Measurements from ENCODE around the gene KCNN1. TPM values are rescaled to one million over a fixed set of nuclear protein-coding genes. Genes with fewer than 3 reads are reported as not detected.

KCNN1 gene
- total and polyA plus RNA-seq, 2 of the 13 experiments (the other 11 are each of a cell fraction or from before 2014, with no cell fraction given) = 0.04 TPM; not detected in 1

- Histone ChIP-seq H3K4me3 (replicated peaks in 1 of 3; ENCODE audit: insufficient read depth in 1 of 3, low read depth in 2 of 3, low read length in 3 of 3) (no peak overlapping the region), H4K20me1 (ENCODE audit: insufficient read depth, low read length) (no peaks in the 10 kb centered on the region), H3K27me3 (ENCODE audit: control insufficient read depth in 1 of 2, insufficient read depth in 2 of 2, low read length in 2 of 2) (peaks cover 4 to 61% of the 10 kb centered on the region in 2 experiments; a peak in 4 of 5 replicates), H3K27ac (ENCODE audit: extremely low read length, insufficient read depth, low read length) (no peak overlapping the region), H3K79me2 (ENCODE audit: insufficient read depth, low read length) (no peaks in the 10 kb centered on the region), H3K4me2 (ENCODE audit: low read depth, low read length) (no peak overlapping the region), H3K9me3 (ENCODE audit: low read length) (no peaks in the 10 kb centered on the region), H3K9ac (ENCODE audit: insufficient read depth, low read depth, low read length) (no peak overlapping the region), H3K4me1 (ENCODE audit: insufficient read depth, low read length) (peaks cover 10% of the 10 kb centered on the region; the same call in 1 of the 2 replicates), H2AFZ (ENCODE audit: low read length) (no peak overlapping the region), H3K36me3 (replicated peaks in 1 of 2; ENCODE audit: control insufficient read depth in 1 of 2, insufficient read depth in 2 of 2, low read length in 2 of 2) (no peaks in the 10 kb centered on the region)
- ChIA-PET POLR2A (no interaction called here), CTCF (ENCODE audit: low intra/inter-chr PET ratio, low total read pairs) (no interaction called here)
- TF ChIP-seq NPAS2 (CRISPR knock-in tag; IDR thresholded peaks at IDR 0.05; ENCODE audit: borderline replicate concordance) (no peak), KDM1A (CRISPR knock-in tag; IDR thresholded peaks at IDR 0.05) (no peak), ZNF577 (CRISPR knock-in tag; IDR thresholded peaks at IDR 0.05; ENCODE audit: borderline replicate concordance, low read depth) (no peak), KDM5B (CRISPR knock-in tag; IDR thresholded peaks at IDR 0.05; ENCODE audit: borderline replicate concordance) (no peak), TCF7 (IDR thresholded peaks at IDR 0.05; ENCODE audit: low read depth) (no peak), SYNCRIP (IDR thresholded peaks at IDR 0.05; ENCODE audit: insufficient read depth, low read depth, low read length) (no peak), ZBTB3 (CRISPR knock-in tag; IDR thresholded peaks at IDR 0.05; ENCODE audit: borderline replicate concordance, low read depth) (no peak), HOXA7 (CRISPR knock-in tag; IDR thresholded peaks at IDR 0.05) (no peak), CENPBD1 (CRISPR knock-in tag; IDR thresholded peaks at IDR 0.05; ENCODE audit: borderline replicate concordance, low read depth) (no peak), NR2F1 (CRISPR knock-in tag; IDR thresholded peaks at IDR 0.05) (no peak), DPF2 (CRISPR knock-in tag; IDR thresholded peaks at IDR 0.05; ENCODE audit: borderline replicate concordance, low read depth) (no peak)
- WGBS (ENCODE audit: low lambda C conversion rate) = 56% methylated on average over 13 of the region's 19 CpGs
- in situ Hi-C loops (cut with HindIII; ENCODE audit: extremely low pct_ligation_motif_present, low pct_unique_long_range_greater_than_20kb) = no loop called here
- no TSS peak for BruUV-seq (replicated peaks)
- DNase-seq (ENCODE audit: low spot score) (no peak), FAIRE-seq (no peak), ATAC-seq (no peak)
- intact Hi-C loops (cut with micrococcal nuclease; ENCODE audit: unreplicated experiment) = no loop called here
Measured at GRCh38 chr19:17969096-17969792, 2.3 kb downstream of the KCNN1 start.
